Lower leg skin (tissue), 4 donors: ENCODE data around the gene TAAR8. TPM values are rescaled to one million over a fixed set of nuclear protein-coding genes. Genes with fewer than 3 reads are reported as not detected.

ENCODE experiments used
- DNase-seq, 2 donors: peaks; one replicate each; pipeline ENCODE4 v3.0.0-alpha.2; 2019; ENCODE audit warnings: low spot score in 2 of 2
- H3K4me3 ChIP-seq: fragments of 200-600 bp; sonication (generic); 2 replicates; pipeline ENCODE4 v1.5.1; 2017; ENCODE audit warnings: mild to moderate bottlenecking, low read depth; ENCODE audit not compliant: poor library complexity, severe bottlenecking
- POLR2A ChIP-seq, 2 donors: fragments of 450-650 bp; IDR thresholded peaks; one replicate each; pipeline ENCODE4 v1.6.1; 2016 to 2017; ENCODE audit warnings: antibody characterized with exemption in 2 of 2, mild to moderate bottlenecking in 1 of 2, moderate library complexity in 1 of 2
- WGBS, 2 donors: methylation state at CpG; one replicate each; pipeline ENCODE4 v1.1.5; 2018; 5-methylcytosine and 5-hydroxymethylcytosine counted together
- intact Hi-C: fragments of 100-400 bp; cut with DNase I; formaldehyde crosslinking; loops from one replicate; pipeline ENCODE4 v1.15.0; 2023; ENCODE audit warnings: low total_unique reads
- total RNA-seq, 4 donors: library from RNA; depleted of rRNA; stranded (reverse); fragments of >200 nt; gene quantifications; one replicate each; pipeline ENCODE4 v1.1.0, GENCODE V29; 2016
- TF ChIP-seq, protein P1 (sequence below), 3 donors: fragments of 450-650 bp; IDR thresholded peaks; one replicate each; pipeline ENCODE4 v1.5.1; 2016; ENCODE audit warnings: antibody characterized with exemption in 3 of 3, mild to moderate bottlenecking in 3 of 3, moderate library complexity in 2 of 3

Gene TAAR8
- total RNA-seq, 4 donors from 2014 or later: not detected

DNA sequence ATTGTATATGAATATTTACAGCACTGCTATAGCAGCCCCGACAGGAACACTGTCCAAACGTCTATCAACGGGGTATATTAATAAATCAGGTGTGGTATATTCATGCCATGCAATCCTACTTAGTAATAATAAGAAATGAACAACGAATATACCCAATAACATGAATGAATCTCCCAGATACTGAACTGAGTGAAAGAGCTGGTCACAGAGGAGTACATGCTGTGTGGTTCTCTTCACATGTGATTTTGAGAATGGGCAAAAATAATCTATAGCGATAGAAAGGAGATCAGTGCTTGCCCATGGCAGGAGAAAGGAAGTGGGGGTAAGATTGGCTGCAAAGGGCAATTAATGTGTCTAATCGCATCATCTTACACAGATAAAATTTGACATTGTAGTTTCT is 13.9 kb downstream of the TAAR8 start:
- intact Hi-C loops: no loop called here
- 85 to 89% methylated on average over 6 of the region's 6 CpGs for WGBS, 2 donors
- no peak overlapping the region for H3K4me3 ChIP-seq
- no peak for DNase-seq
- TF ChIP-seq, protein P1, sequence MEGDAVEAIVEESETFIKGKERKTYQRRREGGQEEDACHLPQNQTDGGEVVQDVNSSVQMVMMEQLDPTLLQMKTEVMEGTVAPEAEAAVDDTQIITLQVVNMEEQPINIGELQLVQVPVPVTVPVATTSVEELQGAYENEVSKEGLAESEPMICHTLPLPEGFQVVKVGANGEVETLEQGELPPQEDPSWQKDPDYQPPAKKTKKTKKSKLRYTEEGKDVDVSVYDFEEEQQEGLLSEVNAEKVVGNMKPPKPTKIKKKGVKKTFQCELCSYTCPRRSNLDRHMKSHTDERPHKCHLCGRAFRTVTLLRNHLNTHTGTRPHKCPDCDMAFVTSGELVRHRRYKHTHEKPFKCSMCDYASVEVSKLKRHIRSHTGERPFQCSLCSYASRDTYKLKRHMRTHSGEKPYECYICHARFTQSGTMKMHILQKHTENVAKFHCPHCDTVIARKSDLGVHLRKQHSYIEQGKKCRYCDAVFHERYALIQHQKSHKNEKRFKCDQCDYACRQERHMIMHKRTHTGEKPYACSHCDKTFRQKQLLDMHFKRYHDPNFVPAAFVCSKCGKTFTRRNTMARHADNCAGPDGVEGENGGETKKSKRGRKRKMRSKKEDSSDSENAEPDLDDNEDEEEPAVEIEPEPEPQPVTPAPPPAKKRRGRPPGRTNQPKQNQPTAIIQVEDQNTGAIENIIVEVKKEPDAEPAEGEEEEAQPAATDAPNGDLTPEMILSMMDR (IDR thresholded peaks at IDR 0.05): no peak
- TF ChIP-seq POLR2A (IDR thresholded peaks at IDR 0.05): no peak

DNA sequence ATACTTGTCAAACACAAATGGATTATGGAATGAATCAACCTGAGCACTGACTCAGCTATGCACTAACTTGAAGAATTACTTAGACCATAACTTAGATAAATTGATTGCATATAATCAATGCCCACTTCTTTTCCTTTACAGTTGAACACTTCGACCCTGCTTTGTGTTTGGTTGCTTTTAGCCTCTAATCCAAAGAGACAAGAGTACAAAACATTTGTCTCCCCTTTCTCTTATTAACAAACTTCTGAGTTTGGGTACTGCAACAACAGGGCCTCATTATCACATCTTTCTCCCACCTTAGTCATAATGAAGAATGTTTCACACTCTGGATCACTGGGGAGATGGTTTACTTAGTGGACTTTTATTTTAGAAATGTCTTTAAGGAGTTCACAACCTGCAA is 15.1 kb downstream of the TAAR8 start:
- WGBS, 2 donors: 78 to 92% methylated on average over 1 of the region's 1 CpG
- H3K4me3 ChIP-seq: no peak overlapping the region
- intact Hi-C loops: no loop called here
- no peak for DNase-seq
- TF ChIP-seq, protein P1 (IDR thresholded peaks at IDR 0.05): no peak
- no peak for TF ChIP-seq POLR2A (IDR thresholded peaks at IDR 0.05)

DNA sequence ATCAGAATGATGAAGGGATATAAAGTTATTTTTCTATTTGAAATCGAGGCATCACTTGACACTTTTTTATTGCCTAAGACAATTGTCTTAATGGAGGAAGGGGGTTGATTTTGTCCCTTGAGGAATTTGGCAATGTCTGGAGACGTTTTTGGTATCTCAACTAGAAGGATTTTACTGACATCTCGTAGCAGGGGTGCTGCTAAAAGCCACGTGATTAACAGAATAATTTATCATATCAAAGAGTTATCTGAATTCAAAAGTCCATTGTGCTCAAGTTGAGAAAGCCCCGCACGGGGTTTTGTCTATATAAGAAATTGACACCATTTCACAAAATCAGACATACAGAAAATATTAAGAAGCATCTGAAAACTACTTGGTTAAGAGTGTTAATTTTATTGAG is 16.1 kb downstream of the TAAR8 start:
- DNase-seq: no peak
- WGBS, 2 donors: 61 to 65% methylated on average over 6 of the region's 6 CpGs
- H3K4me3 ChIP-seq: no peak overlapping the region
- TF ChIP-seq POLR2A (IDR thresholded peaks at IDR 0.05): no peak
- TF ChIP-seq, protein P1 (IDR thresholded peaks at IDR 0.05): no peak
- intact Hi-C loops: no loop called here

DNA sequence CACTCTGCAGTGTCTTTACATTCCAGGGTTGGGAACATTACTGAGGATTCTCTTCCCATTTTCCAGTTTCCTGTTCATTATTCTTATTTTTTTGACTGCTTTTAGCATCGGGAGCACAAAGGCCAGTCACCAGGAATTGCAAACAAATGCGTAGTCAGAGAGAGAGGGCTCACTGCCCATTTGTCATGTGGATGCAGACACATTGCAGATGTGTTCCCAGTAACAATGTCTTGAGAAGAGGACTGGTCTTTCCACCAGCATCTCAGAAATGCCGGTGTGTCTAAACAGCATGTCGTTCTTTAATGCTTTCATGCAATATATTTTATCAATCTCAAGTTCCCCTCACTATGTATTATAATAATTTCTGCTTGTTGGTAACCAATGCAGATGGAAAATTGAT is 16.7 kb downstream of the TAAR8 start:
- no peak for DNase-seq
- no peak overlapping the region for H3K4me3 ChIP-seq
- TF ChIP-seq, protein P1 (IDR thresholded peaks at IDR 0.05): no peak
- no peak for TF ChIP-seq POLR2A (IDR thresholded peaks at IDR 0.05)
- WGBS, 2 donors: 38 to 48% methylated on average over 4 of the region's 4 CpGs
- intact Hi-C loops: no loop called here

DNA sequence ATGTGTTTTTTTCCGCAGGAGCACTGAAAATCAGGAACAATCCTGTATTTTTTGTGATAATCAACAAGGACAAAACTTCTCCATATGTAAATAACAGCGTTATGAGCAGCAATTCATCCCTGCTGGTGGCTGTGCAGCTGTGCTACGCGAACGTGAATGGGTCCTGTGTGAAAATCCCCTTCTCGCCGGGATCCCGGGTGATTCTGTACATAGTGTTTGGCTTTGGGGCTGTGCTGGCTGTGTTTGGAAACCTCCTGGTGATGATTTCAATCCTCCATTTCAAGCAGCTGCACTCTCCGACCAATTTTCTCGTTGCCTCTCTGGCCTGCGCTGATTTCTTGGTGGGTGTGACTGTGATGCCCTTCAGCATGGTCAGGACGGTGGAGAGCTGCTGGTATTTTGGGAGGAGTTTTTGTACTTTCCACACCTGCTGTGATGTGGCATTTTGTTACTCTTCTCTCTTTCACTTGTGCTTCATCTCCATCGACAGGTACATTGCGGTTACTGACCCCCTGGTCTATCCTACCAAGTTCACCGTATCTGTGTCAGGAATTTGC is 17.8 kb downstream of the TAAR8 start, which contains the start of gene TAAR6:
Gene TAAR6 (plus strand): TSS at position 102 of the 557 bp plus-strand sequence. CDS start 0 bp downstream, at position 102.
- WGBS, 2 donors: 80 to 85% methylated on average over 15 of the region's 15 CpGs
- DNase-seq: no peak
- H3K4me3 ChIP-seq: no peak within 1 kb of the TSS
- TF ChIP-seq, protein P1 (IDR thresholded peaks at IDR 0.05): no peak
- no peak for TF ChIP-seq POLR2A (IDR thresholded peaks at IDR 0.05)
- intact Hi-C loops: no loop called here

DNA sequence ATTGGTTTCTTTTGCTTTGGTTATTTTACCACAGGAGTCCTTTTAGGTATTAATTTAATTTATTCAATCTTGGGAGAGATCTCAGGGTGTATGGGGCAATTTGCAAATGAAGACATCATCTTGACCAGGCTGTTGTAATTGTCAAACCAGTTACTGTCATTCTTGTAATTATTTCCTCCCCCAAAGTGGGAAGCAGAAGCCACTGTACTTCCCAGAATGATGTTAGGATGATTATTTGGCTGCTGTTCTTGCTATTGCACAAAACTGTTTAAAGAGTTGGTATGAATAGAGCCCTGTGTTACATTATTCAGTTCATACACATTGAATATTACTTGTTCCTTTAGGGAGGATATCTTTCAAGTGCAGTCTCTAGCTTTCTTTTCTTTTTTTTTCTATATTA is 19.3 kb downstream of the TAAR8 start:
- TF ChIP-seq, protein P1 (IDR thresholded peaks at IDR 0.05): no peak
- no peak overlapping the region for H3K4me3 ChIP-seq
- intact Hi-C loops: no loop called here
- no peak for DNase-seq
